Large intestine (tissue), 3 donors: ENCODE results near the gene MR1. TPM values are rescaled to one million over a fixed set of nuclear protein-coding genes. Genes with fewer than 3 reads are reported as not detected.
"Not testable (repeated sequence)": the region's sequence is repeated elsewhere in the genome, so short reads cannot be mapped to it uniquely, and the experiment has no call there.

Source experiments
- DNase-seq, 2 donors: peaks; one replicate each; pipeline versions ENCODE4 v3.0.0 to v3.0.0-alpha.2; 2013
- H3K27ac ChIP-seq: one replicate; pipeline ENCODE4 v1.5.1; 2013; ENCODE audit warnings: low read length
- H3K27me3 ChIP-seq: 2 replicates; pipeline ENCODE4 v1.6.1; 2013; ENCODE audit warnings: low read length; ENCODE audit not compliant: control insufficient read depth, insufficient read depth
- H3K36me3 ChIP-seq: 2 replicates; pipeline ENCODE4 v1.6.1; 2013; ENCODE audit warnings: low read length; ENCODE audit not compliant: control insufficient read depth, insufficient read depth
- H3K4me1 ChIP-seq: one replicate; pipeline ENCODE4 v1.6.1; 2013; ENCODE audit warnings: low read length; ENCODE audit not compliant: control insufficient read depth, insufficient read depth
- H3K4me3 ChIP-seq: one replicate; pipeline ENCODE4 v1.5.1; 2013; ENCODE audit warnings: low read length
- H3K9me3 ChIP-seq: one replicate; pipeline ENCODE4 v1.6.1; 2013; ENCODE audit warnings: mild to moderate bottlenecking, low read depth, low read length, moderate library complexity; ENCODE audit not compliant: control insufficient read depth
- WGBS: methylation state at CpG from one replicate; pipeline ENCODE4 v1.1.5; 2013; ENCODE audit warnings: low lambda C conversion rate; ENCODE audit not compliant: insufficient coverage; 5-methylcytosine and 5-hydroxymethylcytosine counted together
- polyA plus RNA-seq: library from polyadenylated mRNA; unstranded; fragments of 120-200 nt; gene quantifications from one replicate; pipeline ENCODE4 v1.2.1, GENCODE V29; 2013

MR1 gene
- polyA plus RNA-seq, 1 donor = 10.9 TPM

GRCh38 chr1:181045946-181046345 is 12.2 kb downstream of the MR1 start:
- DNase-seq, H3K9me3 ChIP-seq, H3K27ac ChIP-seq, H3K4me3 ChIP-seq, H3K27me3 ChIP-seq, H3K36me3 ChIP-seq: not testable (repeated sequence)
- no CpG with 5 or more reads among the region's 22 CpGs for WGBS
- peaks cover 24% of the 10 kb centered on the region for H3K4me1 ChIP-seq

DNA sequence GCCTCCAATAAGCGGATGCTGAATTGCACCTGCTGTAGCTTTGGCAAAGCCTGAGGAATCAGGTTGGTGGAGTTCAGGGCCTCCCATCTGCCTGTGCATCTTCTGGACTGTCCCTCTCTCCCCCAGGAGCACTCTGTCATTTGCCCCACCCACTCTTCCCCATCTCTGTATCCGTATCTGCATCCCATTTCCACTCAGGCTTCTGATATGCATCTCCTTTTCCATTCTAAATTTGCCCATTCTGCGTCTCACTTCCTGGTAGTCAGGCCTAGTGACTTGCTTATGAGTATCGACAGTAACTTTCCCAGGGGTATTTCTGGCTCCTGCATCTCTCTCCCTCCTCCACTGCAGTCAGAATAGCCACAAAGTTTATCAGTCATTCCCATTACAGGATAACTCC is 15.6 kb downstream of the MR1 start:
- no peak overlapping the region for H3K27ac ChIP-seq
- H3K9me3 ChIP-seq = peaks cover 2% of the 10 kb centered on the region
- no peak for DNase-seq
- 88% methylated on average over 2 of the region's 4 CpGs for WGBS
- H3K27me3 ChIP-seq = no peaks in the 10 kb centered on the region
- peaks cover 8% of the 10 kb centered on the region for H3K4me1 ChIP-seq
- H3K36me3 ChIP-seq = peaks cover 2% of the 10 kb centered on the region
- H3K4me3 ChIP-seq = no peak overlapping the region

DNA sequence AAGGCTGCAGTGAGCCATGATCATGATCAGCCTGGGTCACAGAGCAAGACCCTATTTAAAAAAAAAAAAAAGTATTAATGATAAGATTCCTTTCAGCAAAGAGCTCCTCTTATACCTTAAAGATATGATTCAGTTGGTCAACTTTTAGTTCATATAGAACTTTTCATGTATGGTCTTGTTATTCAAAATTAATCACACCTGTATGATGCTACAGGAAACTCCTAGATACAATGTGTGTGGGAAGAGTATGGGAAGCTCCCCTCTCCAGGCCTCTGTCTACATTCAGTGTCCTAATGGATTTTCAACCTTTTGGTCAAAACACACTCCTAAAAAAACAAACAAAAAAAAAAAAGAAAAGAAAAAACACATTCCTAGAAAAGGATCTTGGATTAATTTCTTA is 17.1 kb downstream of the MR1 start:
- no peaks in the 10 kb centered on the region for H3K27me3 ChIP-seq
- H3K27ac ChIP-seq = no peak overlapping the region
- H3K4me1 ChIP-seq = no peaks in the 10 kb centered on the region
- H3K4me3 ChIP-seq = no peak overlapping the region
- H3K36me3 ChIP-seq = peaks cover 2% of the 10 kb centered on the region
- DNase-seq = no peak
- peaks cover 1% of the 10 kb centered on the region for H3K9me3 ChIP-seq

GRCh38 chr1:181056560-181056959 is 22.8 kb downstream of the MR1 start:
- Histone ChIP-seq H3K36me3 (peaks cover 2% of the 10 kb centered on the region), H3K4me1 (no peaks in the 10 kb centered on the region), H3K27me3 (no peaks in the 10 kb centered on the region), H3K9me3 (no peaks in the 10 kb centered on the region), H3K27ac (no peak overlapping the region), H3K4me3 (no peak overlapping the region)
- WGBS = no CpG with 5 or more reads among the region's 6 CpGs
- DNase-seq = no peak

GRCh38 chr1:181057079-181057478 is 23.3 kb downstream of the MR1 start:
- no peaks in the 10 kb centered on the region for H3K4me1 ChIP-seq
- DNase-seq = no peak
- no peaks in the 10 kb centered on the region for H3K9me3 ChIP-seq
- H3K4me3 ChIP-seq = no peak overlapping the region
- H3K27me3 ChIP-seq = no peaks in the 10 kb centered on the region
- peaks cover 2% of the 10 kb centered on the region for H3K36me3 ChIP-seq
- no CpG with 5 or more reads among the region's 3 CpGs for WGBS
- H3K27ac ChIP-seq = no peak overlapping the region

- Histone ChIP-seq H3K27ac (no peak overlapping the region), H3K9me3 (no peaks in the 10 kb centered on the region), H3K4me3 (no peak overlapping the region), H3K36me3 (no peaks in the 10 kb centered on the region), H3K27me3 (no peaks in the 10 kb centered on the region), H3K4me1 (peaks cover 3% of the 10 kb centered on the region)
- no peak for DNase-seq
These were observed 25.7 kb downstream of the MR1 start for GRCh38 chr1:181059435-181059834.

DNA sequence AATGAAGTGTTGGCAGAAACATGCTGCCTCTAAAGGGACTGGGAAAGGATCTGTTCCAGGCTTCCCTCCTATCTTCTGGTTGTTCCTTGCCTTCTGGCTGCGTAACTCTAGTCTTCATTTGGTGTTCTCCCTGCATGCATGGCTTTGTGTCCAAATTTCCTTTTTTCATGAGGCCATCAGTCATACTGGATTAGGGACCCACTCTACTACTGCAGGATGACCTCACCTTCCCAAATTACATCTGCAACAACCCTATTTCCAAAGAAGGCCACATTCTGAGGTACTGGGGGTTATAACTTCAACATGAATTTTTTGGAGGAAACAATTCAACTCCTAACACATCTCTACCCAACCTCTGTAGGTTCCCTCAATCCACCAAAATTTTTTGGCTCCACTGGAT is 26.3 kb downstream of the MR1 start:
- Histone ChIP-seq H3K27me3 (no peaks in the 10 kb centered on the region), H3K36me3 (no peaks in the 10 kb centered on the region), H3K27ac (no peak overlapping the region), H3K4me3 (no peak overlapping the region), H3K9me3 (no peaks in the 10 kb centered on the region), H3K4me1 (peaks cover 3% of the 10 kb centered on the region)
- no CpG with 5 or more reads among the region's 1 CpG for WGBS
- no peak for DNase-seq

GRCh38 chr1:181060947-181061346 is 27.2 kb downstream of the MR1 start:
- no CpG with 5 or more reads among the region's 4 CpGs for WGBS
- not testable (repeated sequence) for H3K27me3 ChIP-seq, H3K36me3 ChIP-seq, H3K4me3 ChIP-seq, H3K27ac ChIP-seq, H3K4me1 ChIP-seq, DNase-seq, H3K9me3 ChIP-seq

GRCh38 chr1:181061487-181061886 is 27.7 kb downstream of the MR1 start:
- no peak for DNase-seq
- Histone ChIP-seq H3K9me3 (no peaks in the 10 kb centered on the region), H3K27ac (no peak overlapping the region), H3K27me3 (no peaks in the 10 kb centered on the region), H3K36me3 (no peaks in the 10 kb centered on the region), H3K4me3 (no peak overlapping the region), H3K4me1 (peaks cover 3% of the 10 kb centered on the region)
- 50% methylated on average over 1 of the region's 2 CpGs for WGBS

DNA sequence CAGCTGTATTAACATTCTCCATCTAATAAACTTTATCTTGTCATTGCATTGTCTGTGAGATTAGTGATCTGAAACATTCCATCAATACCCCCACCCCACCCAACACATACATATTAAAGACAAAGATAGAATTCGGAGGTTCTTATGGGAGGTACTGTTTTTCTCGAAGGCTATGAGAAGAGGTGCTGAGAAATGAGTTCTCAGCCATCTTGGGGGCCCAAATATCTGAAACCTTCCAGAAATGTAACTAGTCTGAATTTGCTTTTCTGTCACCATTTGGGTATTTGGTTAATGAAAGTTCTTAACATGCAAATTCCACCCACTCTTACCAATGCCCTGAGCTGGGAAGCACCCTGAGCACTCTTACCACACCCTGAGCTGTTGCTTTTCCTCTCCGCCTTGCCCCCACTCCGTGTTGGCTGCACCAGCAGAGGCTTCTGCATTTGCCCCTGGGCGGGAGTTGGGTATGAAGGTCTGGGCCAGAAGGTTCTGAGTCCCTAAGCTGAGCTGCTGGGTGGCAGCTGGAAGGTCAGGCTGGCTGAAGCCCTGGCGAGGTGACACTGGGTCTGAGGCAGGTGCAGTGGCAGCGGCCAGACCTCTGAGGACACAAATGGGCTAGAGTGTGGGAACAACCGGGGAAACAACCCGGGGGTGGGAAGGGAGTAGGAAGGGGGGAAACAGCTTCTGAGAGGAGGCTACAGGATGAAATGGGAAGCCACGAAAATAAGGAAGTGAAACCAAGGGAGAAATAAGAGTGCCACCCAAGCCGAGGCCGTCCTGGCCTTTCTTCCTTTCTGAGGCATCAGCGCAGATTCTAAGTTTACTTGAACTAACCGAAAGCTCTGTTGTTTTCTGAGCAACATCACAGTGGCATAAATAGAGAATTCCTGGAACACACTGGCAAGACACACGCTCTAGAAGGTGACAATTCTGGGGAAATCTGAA is 28.4 kb downstream of the MR1 start:
- 89% methylated on average over 3 of the region's 15 CpGs for WGBS
- Histone ChIP-seq H3K4me1 (peaks cover 3% of the 10 kb centered on the region), H3K27ac (no peak overlapping the region), H3K9me3 (no peaks in the 10 kb centered on the region), H3K4me3 (no peak overlapping the region), H3K36me3 (no peaks in the 10 kb centered on the region), H3K27me3 (no peaks in the 10 kb centered on the region)
- no peak for DNase-seq

- Histone ChIP-seq H3K36me3 (no peaks in the 10 kb centered on the region), H3K9me3 (no peaks in the 10 kb centered on the region), H3K27me3 (no peaks in the 10 kb centered on the region), H3K4me1 (peaks cover 3% of the 10 kb centered on the region), H3K4me3 (no peak overlapping the region), H3K27ac (no peak overlapping the region)
- WGBS = no CpG with 5 or more reads among the region's 6 CpGs
- DNase-seq = no peak
These were observed 29.1 kb downstream of the MR1 start for GRCh38 chr1:181062836-181063428.
